ENCODE measurements around the gene OGDHL. TPM values are rescaled to one million over a fixed set of nuclear protein-coding genes. Genes with fewer than 3 reads are reported as not detected.

Gene OGDHL
- total and polyA plus RNA-seq, 2 donors from 2014 or later: 82.8 to 247 TPM

- Histone ChIP-seq H3K4me1 (ENCODE audit: control insufficient read depth in 2 of 3, insufficient read depth in 2 of 3, low read depth in 1 of 3, low read length in 3 of 3) (no peaks in the 10 kb centered on the region), H3K27ac (ENCODE audit: low read depth in 2 of 2, low read length in 2 of 2) (no peak overlapping the region), H3K27me3 (ENCODE audit: control insufficient read depth, insufficient read depth, low read length) (no peaks in the 10 kb centered on the region), H3K4me3 (ENCODE audit: low read length in 3 of 3) (no peak overlapping the region), H3K9ac (ENCODE audit: low read length in 3 of 3) (no peak overlapping the region), H3K9me3 (ENCODE audit: control insufficient read depth in 2 of 3, insufficient read depth in 1 of 3, low read length in 3 of 3) (peaks cover 0 to 4% (median 0%) of the 10 kb centered on the region in 3 donors), H3K36me3 (ENCODE audit: control insufficient read depth in 2 of 3, insufficient read depth in 3 of 3, low read length in 3 of 3) (no peaks in the 10 kb centered on the region)
- intact Hi-C loops (cut with DNase I): no loop called here
- no peak for TF ChIP-seq CTCF (IDR thresholded peaks at IDR 0.05; ENCODE audit: borderline replicate concordance, extremely low read depth, insufficient read depth)
- FAIRE-seq: no peak
- DNase-seq: no peak
Measured at GRCh38 chr10:49709934-49710333, 52.2 kb downstream of the OGDHL start.

- Histone ChIP-seq H3K9ac (ENCODE audit: low read length in 3 of 3) (no peak overlapping the region), H3K4me3 (ENCODE audit: low read length in 3 of 3) (no peak overlapping the region), H3K4me1 (ENCODE audit: control insufficient read depth in 2 of 3, insufficient read depth in 2 of 3, low read depth in 1 of 3, low read length in 3 of 3) (no peaks in the 10 kb centered on the region), H3K9me3 (ENCODE audit: control insufficient read depth in 2 of 3, insufficient read depth in 1 of 3, low read length in 3 of 3) (peaks cover 0 to 4% (median 0%) of the 10 kb centered on the region in 3 donors), H3K27me3 (ENCODE audit: control insufficient read depth, insufficient read depth, low read length) (no peaks in the 10 kb centered on the region), H3K27ac (ENCODE audit: low read depth in 2 of 2, low read length in 2 of 2) (no peak overlapping the region), H3K36me3 (ENCODE audit: control insufficient read depth in 2 of 3, insufficient read depth in 3 of 3, low read length in 3 of 3) (no peaks in the 10 kb centered on the region)
- intact Hi-C loops (cut with DNase I): no loop called here
- FAIRE-seq: no peak
- no peak for TF ChIP-seq CTCF (IDR thresholded peaks at IDR 0.05; ENCODE audit: borderline replicate concordance, extremely low read depth, insufficient read depth)
- DNase-seq: no peak
Measured at GRCh38 chr10:49707585-49707984, 54.5 kb downstream of the OGDHL start.

- no peak overlapping the region for H3K9ac ChIP-seq (ENCODE audit: low read length in 3 of 3)
- H3K9me3 ChIP-seq (ENCODE audit: control insufficient read depth in 2 of 3, insufficient read depth in 1 of 3, low read length in 3 of 3): no peaks in the 10 kb centered on the region
- H3K4me1 ChIP-seq (ENCODE audit: control insufficient read depth in 2 of 3, insufficient read depth in 2 of 3, low read depth in 1 of 3, low read length in 3 of 3): no peaks in the 10 kb centered on the region
- TF ChIP-seq CTCF (IDR thresholded peaks at IDR 0.05; ENCODE audit: borderline replicate concordance, extremely low read depth, insufficient read depth): no peak
- no peaks in the 10 kb centered on the region for H3K36me3 ChIP-seq (ENCODE audit: control insufficient read depth in 2 of 3, insufficient read depth in 3 of 3, low read length in 3 of 3)
- FAIRE-seq (no peak), DNase-seq (peak in 3 of 5 donors; percentile 27 to 55 (median 53))
- H3K4me3 ChIP-seq (ENCODE audit: low read length in 3 of 3): no peak overlapping the region
- intact Hi-C loops (cut with DNase I): no loop called here
- no peaks in the 10 kb centered on the region for H3K27me3 ChIP-seq (ENCODE audit: control insufficient read depth, insufficient read depth, low read length)
- no peak overlapping the region for H3K27ac ChIP-seq (ENCODE audit: low read depth in 2 of 2, low read length in 2 of 2)
Measured at GRCh38 chr10:49700997-49701396, 61.1 kb downstream of the OGDHL start.

- Histone ChIP-seq H3K9ac (ENCODE audit: low read length in 3 of 3) (no peak overlapping the region), H3K27me3 (ENCODE audit: control insufficient read depth, insufficient read depth, low read length) (no peaks in the 10 kb centered on the region), H3K4me3 (ENCODE audit: low read length in 3 of 3) (no peak overlapping the region), H3K4me1 (ENCODE audit: control insufficient read depth in 2 of 3, insufficient read depth in 2 of 3, low read depth in 1 of 3, low read length in 3 of 3) (no peaks in the 10 kb centered on the region), H3K27ac (ENCODE audit: low read depth in 2 of 2, low read length in 2 of 2) (no peak overlapping the region), H3K9me3 (ENCODE audit: control insufficient read depth in 2 of 3, insufficient read depth in 1 of 3, low read length in 3 of 3) (no peaks in the 10 kb centered on the region), H3K36me3 (ENCODE audit: control insufficient read depth in 2 of 3, insufficient read depth in 3 of 3, low read length in 3 of 3) (no peaks in the 10 kb centered on the region)
- no peak for FAIRE-seq
- DNase-seq: no peak
- TF ChIP-seq CTCF (IDR thresholded peaks at IDR 0.05; ENCODE audit: borderline replicate concordance, extremely low read depth, insufficient read depth): no peak
- intact Hi-C loops (cut with DNase I): no loop called here
Measured at GRCh38 chr10:49700211-49700610, 61.9 kb downstream of the OGDHL start.

Data from kidney (tissue), 14 donors.